ENCODE measurements around the gene COL8A2.

COL8A2 gene

GRCh38 chr1:36100376-36100775, 24.6 kb downstream of the COL8A2 start:
- TF ChIP-seq CTCF (conservative IDR thresholded peaks at IDR 0.05; ENCODE audit: low read length) = no peak
- no peak for TF ChIP-seq EZH2phosphoT487 (IDR thresholded peaks at IDR 0.05; ENCODE audit: borderline replicate concordance)
- no peaks in the 10 kb centered on the region for H3K9me3 ChIP-seq (ENCODE audit: insufficient read depth, low read depth, low read length)
- no peaks in the 10 kb centered on the region for H3F3A ChIP-seq (ENCODE audit: low read depth)
- no peaks in the 10 kb centered on the region for H3K4me1 ChIP-seq (ENCODE audit: insufficient read depth, low read length, poor library complexity, severe bottlenecking)
- H2AFZ ChIP-seq (ENCODE audit: low read length) = peak overlapping the region; percentile 64; the same call in 1 of the 2 replicates
- no peak overlapping the region for H3K4me3 ChIP-seq (ENCODE audit: low read length, poor library complexity, severe bottlenecking)
- no peak overlapping the region for H3K9ac ChIP-seq (ENCODE audit: low read depth, low read length, poor library complexity, severe bottlenecking)
- H3K36me3 ChIP-seq (ENCODE audit: insufficient read depth, low read length) = no peaks in the 10 kb centered on the region
- H3K79me2 ChIP-seq (ENCODE audit: insufficient read depth, low read length) = no peaks in the 10 kb centered on the region
- H3K27me3 ChIP-seq (ENCODE audit: insufficient read depth, low read length, poor library complexity, severe bottlenecking) = no peaks in the 10 kb centered on the region
- no peaks in the 10 kb centered on the region for H4K20me1 ChIP-seq (ENCODE audit: insufficient read depth, low read length, poor library complexity, severe bottlenecking)
- no peaks in the 10 kb centered on the region for H3K9me2 ChIP-seq (replicated peaks; ENCODE audit: low read depth, low read length)
- H3K4me2 ChIP-seq (ENCODE audit: low read depth, low read length, poor library complexity, severe bottlenecking) = no peak overlapping the region

DNA sequence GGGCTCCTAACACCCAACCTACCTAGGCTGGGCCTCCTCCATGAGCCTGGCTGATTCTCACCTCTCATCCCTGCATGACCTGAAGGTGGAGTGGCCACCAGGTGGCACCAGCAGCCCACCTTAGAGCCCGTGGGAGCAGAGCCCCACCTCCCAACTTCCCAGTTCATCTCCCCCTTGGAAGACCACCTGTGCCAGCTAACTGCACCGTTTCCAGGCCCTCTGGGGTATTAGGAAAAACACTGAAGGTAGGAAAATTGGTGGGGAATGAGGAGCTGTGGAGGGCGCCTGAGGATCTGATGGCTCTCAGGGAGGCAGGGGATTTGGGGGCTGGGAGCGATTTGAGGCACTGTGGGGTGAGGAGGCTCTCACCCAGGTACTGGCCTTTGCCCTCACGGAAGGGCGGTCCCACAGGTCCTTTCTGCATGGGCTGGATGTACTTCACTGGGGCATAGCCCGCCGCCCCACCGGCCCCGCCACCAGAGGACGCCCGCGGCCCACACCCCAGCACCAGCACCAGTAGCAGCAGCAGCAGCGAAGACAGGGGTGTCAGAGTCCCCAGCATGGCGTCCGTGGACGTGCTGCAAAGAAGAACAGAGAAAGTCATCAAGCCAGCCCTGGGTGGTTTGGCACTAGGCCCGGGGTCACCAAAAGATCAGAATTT, 25.2 kb downstream of the COL8A2 start:
- no peaks in the 10 kb centered on the region for H3F3A ChIP-seq (ENCODE audit: low read depth)
- no peaks in the 10 kb centered on the region for H3K79me2 ChIP-seq (ENCODE audit: insufficient read depth, low read length)
- peak overlapping the region; percentile 29 for H3K4me3 ChIP-seq (ENCODE audit: low read length, poor library complexity, severe bottlenecking)
- no peaks in the 10 kb centered on the region for H3K27me3 ChIP-seq (ENCODE audit: insufficient read depth, low read length, poor library complexity, severe bottlenecking)
- H4K20me1 ChIP-seq (ENCODE audit: insufficient read depth, low read length, poor library complexity, severe bottlenecking) = no peaks in the 10 kb centered on the region
- no peaks in the 10 kb centered on the region for H3K4me1 ChIP-seq (ENCODE audit: insufficient read depth, low read length, poor library complexity, severe bottlenecking)
- no peaks in the 10 kb centered on the region for H3K36me3 ChIP-seq (ENCODE audit: insufficient read depth, low read length)
- TF ChIP-seq EZH2phosphoT487 (IDR thresholded peaks at IDR 0.05; ENCODE audit: borderline replicate concordance) (no peak), CTCF (conservative IDR thresholded peaks at IDR 0.05; ENCODE audit: low read length) (peak; percentile 91)
- no peak overlapping the region for H3K9ac ChIP-seq (ENCODE audit: low read depth, low read length, poor library complexity, severe bottlenecking)
- H3K9me2 ChIP-seq (replicated peaks; ENCODE audit: low read depth, low read length) = no peaks in the 10 kb centered on the region
- peak overlapping the region; percentile 58 for H3K4me2 ChIP-seq (ENCODE audit: low read depth, low read length, poor library complexity, severe bottlenecking)
- H2AFZ ChIP-seq (ENCODE audit: low read length) = peak overlapping the region; percentile 64; the same call in 1 of the 2 replicates
- H3K9me3 ChIP-seq (ENCODE audit: insufficient read depth, low read depth, low read length) = no peaks in the 10 kb centered on the region

- H4K20me1 ChIP-seq (ENCODE audit: insufficient read depth, low read length, poor library complexity, severe bottlenecking) = no peaks in the 10 kb centered on the region
- no peaks in the 10 kb centered on the region for H3K79me2 ChIP-seq (ENCODE audit: insufficient read depth, low read length)
- H2AFZ ChIP-seq (ENCODE audit: low read length) = no peak overlapping the region
- no peaks in the 10 kb centered on the region; the same call in 1 of the 2 replicates for H3K36me3 ChIP-seq (ENCODE audit: insufficient read depth, low read length)
- H3K4me3 ChIP-seq (ENCODE audit: low read length, poor library complexity, severe bottlenecking) = no peak overlapping the region
- H3K27me3 ChIP-seq (ENCODE audit: insufficient read depth, low read length, poor library complexity, severe bottlenecking) = no peaks in the 10 kb centered on the region
- no peak overlapping the region for H3K4me2 ChIP-seq (ENCODE audit: low read depth, low read length, poor library complexity, severe bottlenecking)
- no peak for TF ChIP-seq CTCF (conservative IDR thresholded peaks at IDR 0.05; ENCODE audit: low read length)
- TF ChIP-seq EZH2phosphoT487 (IDR thresholded peaks at IDR 0.05; ENCODE audit: borderline replicate concordance) = no peak
- no peaks in the 10 kb centered on the region for H3K9me3 ChIP-seq (ENCODE audit: insufficient read depth, low read depth, low read length)
- no peaks in the 10 kb centered on the region for H3K9me2 ChIP-seq (replicated peaks; ENCODE audit: low read depth, low read length)
- H3F3A ChIP-seq (ENCODE audit: low read depth) = no peaks in the 10 kb centered on the region
- no peak overlapping the region for H3K9ac ChIP-seq (ENCODE audit: low read depth, low read length, poor library complexity, severe bottlenecking)
- no peaks in the 10 kb centered on the region for H3K4me1 ChIP-seq (ENCODE audit: insufficient read depth, low read length, poor library complexity, severe bottlenecking)
Observed at GRCh38 chr1:36098650-36099365, 26.2 kb downstream of the COL8A2 start.
